Peyer's patch (tissue), 4 donors: ENCODE measurements around the gene PPM1L. TPM values are rescaled to one million over a fixed set of nuclear protein-coding genes. Genes with fewer than 3 reads are reported as not detected.

Source experiments
- DNase-seq, 3 donors: peaks; one replicate each; pipeline ENCODE4 v3.0.0-alpha.2; 2017 to 2019
- H3K27ac ChIP-seq, 4 donors: fragments of 200-600 bp; sonication (generic); one replicate each; pipeline ENCODE4 v1.5.1; 2016 to 2019
- H3K27me3 ChIP-seq, 2 donors: fragments of 200-600 bp; sonication (generic); one replicate each; pipeline ENCODE4 v1.5.1; 2019
- H3K36me3 ChIP-seq, 3 donors: fragments of 200-600 bp; sonication (generic); one replicate each; pipeline ENCODE4 v1.5.1; 2016 to 2019
- H3K4me1 ChIP-seq, 4 donors: fragments of 200-600 bp; sonication (generic); one replicate each; pipeline ENCODE4 v1.5.1; 2016 to 2019
- H3K4me3 ChIP-seq, 4 donors: fragments of 200-600 bp; sonication (generic); 1 replicate in 3 of 4; 2 replicates in 1 of 4; pipeline ENCODE4 v1.5.1; 2016 to 2019; ENCODE audit warnings: mild to moderate bottlenecking in 1 of 4
- H3K9me3 ChIP-seq, 4 donors: fragments of 200-600 bp; sonication (generic); one replicate each; pipeline ENCODE4 v1.5.1; 2016 to 2019; ENCODE audit warnings: mild to moderate bottlenecking in 1 of 4
- POLR2A ChIP-seq, 2 donors: fragments of 450-650 bp; IDR thresholded peaks; one replicate each; pipeline ENCODE4 v1.5.1; 2017; ENCODE audit warnings: antibody characterized with exemption in 2 of 2, mild to moderate bottlenecking in 2 of 2, moderate library complexity in 2 of 2
- total RNA-seq, 4 donors: library from RNA; depleted of rRNA; stranded (reverse); fragments of >200 nt; gene quantifications; one replicate each; pipeline ENCODE4 v1.1.0, GENCODE V29; 2016
- TF ChIP-seq, protein P1 (sequence below), 6 experiments: fragments of 450-650 bp in 4 of 6; fragments of 200-600 bp in 2 of 6; sonication (generic) in 1 of 6; IDR thresholded peaks; one replicate each; pipeline ENCODE4 v1.5.1; 2017 to 2019; ENCODE audit warnings: antibody characterized with exemption in 6 of 6, mild to moderate bottlenecking in 3 of 6, moderate library complexity in 1 of 6

PPM1L gene
- total RNA-seq, 4 donors from 2014 or later, result 8.4 to 17.8 (median 12.7) TPM

DNA sequence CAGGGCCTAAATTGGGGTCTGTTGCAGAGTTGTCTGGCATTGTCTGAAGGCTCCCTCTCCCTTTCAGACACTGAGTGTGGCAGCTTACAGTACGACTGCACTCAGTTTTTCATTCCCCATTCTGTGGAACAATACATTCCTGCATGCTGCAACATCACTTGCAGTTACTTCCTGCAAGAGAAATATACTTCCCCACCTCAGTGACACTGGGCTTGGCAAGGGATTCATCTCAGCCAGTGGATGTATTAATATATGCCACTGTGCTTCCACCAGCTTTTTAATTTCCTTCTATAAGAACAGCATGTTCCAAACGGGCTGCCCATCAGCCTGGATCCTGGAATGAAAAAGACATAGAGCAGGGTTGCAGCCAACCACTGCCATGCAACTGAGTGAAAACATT, 326.0 kb downstream of the PPM1L start:
- Histone ChIP-seq H3K9me3 (no peaks in the 10 kb centered on the region), H3K27me3 (no peaks in the 10 kb centered on the region), H3K4me1 (no peaks in the 10 kb centered on the region), H3K36me3 (no peaks in the 10 kb centered on the region), H3K4me3 (no peak overlapping the region), H3K27ac (no peak overlapping the region)
- no peak for DNase-seq
- no peak for TF ChIP-seq POLR2A (IDR thresholded peaks at IDR 0.05)

DNA sequence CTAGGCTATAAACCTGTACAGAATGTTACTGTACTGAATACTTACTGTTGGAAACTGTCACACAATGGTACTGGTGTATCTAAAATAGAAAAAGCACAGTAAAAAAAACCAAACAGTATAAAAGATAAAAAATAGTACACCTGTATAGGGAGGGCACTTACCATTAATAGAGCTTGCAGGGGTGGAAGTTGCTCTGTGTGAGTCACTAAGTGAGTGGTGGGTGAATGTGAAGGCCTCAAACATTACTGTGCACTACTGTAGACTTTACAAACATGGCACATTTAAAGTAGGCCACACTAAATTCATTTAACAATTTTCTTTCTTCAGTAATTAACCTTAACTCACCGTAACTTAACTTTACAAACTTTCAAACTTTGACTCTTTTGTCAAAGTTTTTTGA, 327.1 kb downstream of the PPM1L start:
- Histone ChIP-seq H3K27ac (no peak overlapping the region), H3K4me3 (no peak overlapping the region), H3K4me1 (no peaks in the 10 kb centered on the region), H3K9me3 (no peaks in the 10 kb centered on the region), H3K27me3 (no peaks in the 10 kb centered on the region), H3K36me3 (no peaks in the 10 kb centered on the region)
- DNase-seq, result no peak
- no peak for TF ChIP-seq POLR2A (IDR thresholded peaks at IDR 0.05)
- TF ChIP-seq, protein P1, sequence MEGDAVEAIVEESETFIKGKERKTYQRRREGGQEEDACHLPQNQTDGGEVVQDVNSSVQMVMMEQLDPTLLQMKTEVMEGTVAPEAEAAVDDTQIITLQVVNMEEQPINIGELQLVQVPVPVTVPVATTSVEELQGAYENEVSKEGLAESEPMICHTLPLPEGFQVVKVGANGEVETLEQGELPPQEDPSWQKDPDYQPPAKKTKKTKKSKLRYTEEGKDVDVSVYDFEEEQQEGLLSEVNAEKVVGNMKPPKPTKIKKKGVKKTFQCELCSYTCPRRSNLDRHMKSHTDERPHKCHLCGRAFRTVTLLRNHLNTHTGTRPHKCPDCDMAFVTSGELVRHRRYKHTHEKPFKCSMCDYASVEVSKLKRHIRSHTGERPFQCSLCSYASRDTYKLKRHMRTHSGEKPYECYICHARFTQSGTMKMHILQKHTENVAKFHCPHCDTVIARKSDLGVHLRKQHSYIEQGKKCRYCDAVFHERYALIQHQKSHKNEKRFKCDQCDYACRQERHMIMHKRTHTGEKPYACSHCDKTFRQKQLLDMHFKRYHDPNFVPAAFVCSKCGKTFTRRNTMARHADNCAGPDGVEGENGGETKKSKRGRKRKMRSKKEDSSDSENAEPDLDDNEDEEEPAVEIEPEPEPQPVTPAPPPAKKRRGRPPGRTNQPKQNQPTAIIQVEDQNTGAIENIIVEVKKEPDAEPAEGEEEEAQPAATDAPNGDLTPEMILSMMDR (IDR thresholded peaks at IDR 0.05), result no peak

DNA sequence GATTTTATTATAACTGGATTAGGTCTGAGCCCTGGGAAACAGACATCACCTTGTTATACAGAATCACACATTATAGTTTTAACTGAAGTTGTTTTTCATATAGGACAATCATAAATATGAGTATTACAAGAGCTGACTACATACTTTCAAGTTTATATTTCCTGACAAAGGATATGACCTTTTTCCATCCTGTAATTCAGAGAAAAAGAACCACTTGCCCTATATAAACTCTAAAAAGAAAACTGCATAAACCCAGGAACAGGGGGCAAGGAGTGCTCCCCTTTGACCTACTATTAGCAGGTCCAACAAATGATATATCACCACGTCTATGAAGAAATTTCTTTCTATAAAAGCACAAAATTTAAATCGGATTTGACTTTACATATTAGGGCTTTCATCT, 328.2 kb downstream of the PPM1L start:
- Histone ChIP-seq H3K36me3 (no peaks in the 10 kb centered on the region), H3K4me3 (no peak overlapping the region), H3K27ac (no peak overlapping the region), H3K9me3 (no peaks in the 10 kb centered on the region), H3K4me1 (no peaks in the 10 kb centered on the region), H3K27me3 (no peaks in the 10 kb centered on the region)
- DNase-seq, result no peak
- TF ChIP-seq, protein P1 (IDR thresholded peaks at IDR 0.05), result no peak

DNA sequence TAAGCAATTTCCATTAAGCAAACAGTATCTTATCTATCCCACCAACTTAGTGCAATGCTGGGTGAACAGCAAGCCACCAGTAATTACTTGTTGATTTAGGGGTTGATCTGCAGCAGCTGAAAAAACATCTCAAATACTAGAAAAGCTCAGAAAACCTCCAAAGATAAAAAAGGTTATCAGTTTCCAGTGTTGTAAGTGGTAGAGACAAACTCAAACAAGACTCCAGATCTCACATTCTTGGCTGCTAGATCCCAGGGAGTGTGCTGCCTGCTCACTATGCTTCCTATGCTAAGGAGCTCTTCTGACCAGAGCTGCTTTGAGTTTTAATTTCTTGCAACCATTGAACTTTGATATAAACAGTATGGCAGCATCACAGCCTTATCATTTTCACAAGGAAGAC, 337.9 kb downstream of the PPM1L start:
- H3K27me3 ChIP-seq, result no peaks in the 10 kb centered on the region
- no peaks in the 10 kb centered on the region for H3K9me3 ChIP-seq
- no peaks in the 10 kb centered on the region for H3K4me1 ChIP-seq
- H3K4me3 ChIP-seq, result no peak overlapping the region
- H3K27ac ChIP-seq, result no peak overlapping the region
- no peak for DNase-seq
- TF ChIP-seq, protein P1 (IDR thresholded peaks at IDR 0.05), result no peak
- TF ChIP-seq POLR2A (IDR thresholded peaks at IDR 0.05), result no peak
- H3K36me3 ChIP-seq, result no peaks in the 10 kb centered on the region

DNA sequence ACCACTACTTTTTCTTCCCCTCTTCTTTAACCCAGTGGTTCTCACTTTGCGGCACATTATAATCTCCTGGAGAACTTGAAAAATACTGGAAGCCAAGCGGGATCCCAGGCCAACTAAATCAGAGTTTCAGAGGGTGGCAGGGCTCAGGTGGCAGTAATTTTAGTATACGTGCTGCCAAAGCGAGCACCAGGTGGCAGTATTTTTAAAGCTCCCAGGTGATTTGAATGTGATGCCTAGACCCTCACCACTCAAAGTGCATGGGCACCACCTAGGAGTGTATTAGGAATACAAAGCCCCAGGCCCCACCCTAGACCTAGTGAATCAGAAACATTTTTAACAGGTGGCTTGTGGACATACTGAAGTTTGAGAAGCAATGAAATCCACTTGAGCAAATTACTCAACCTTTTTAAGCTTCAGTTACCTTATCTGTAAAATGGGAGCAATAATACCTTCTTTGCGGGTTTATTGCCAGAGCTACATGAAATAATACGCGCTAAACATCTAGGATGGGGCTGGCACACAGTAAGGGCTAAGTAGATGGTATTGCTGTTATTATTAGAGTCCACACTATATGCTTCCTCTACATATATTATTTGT, 340.8 kb downstream of the PPM1L start:
- TF ChIP-seq, protein P1 (IDR thresholded peaks at IDR 0.05), result peak in 3 of 6 experiments; percentile 29 to 43 (median 32)
- no peak for TF ChIP-seq POLR2A (IDR thresholded peaks at IDR 0.05)
- no peak overlapping the region for H3K4me3 ChIP-seq
- peak in 1 of 3 donors; percentile 52 for DNase-seq
- no peaks in the 10 kb centered on the region for H3K36me3 ChIP-seq
- no peaks in the 10 kb centered on the region for H3K9me3 ChIP-seq
- H3K27ac ChIP-seq, result no peak overlapping the region
- H3K27me3 ChIP-seq, result no peaks in the 10 kb centered on the region
- H3K4me1 ChIP-seq, result peaks cover 0 to 4% (median 0%) of the 10 kb centered on the region in 4 donors

DNA sequence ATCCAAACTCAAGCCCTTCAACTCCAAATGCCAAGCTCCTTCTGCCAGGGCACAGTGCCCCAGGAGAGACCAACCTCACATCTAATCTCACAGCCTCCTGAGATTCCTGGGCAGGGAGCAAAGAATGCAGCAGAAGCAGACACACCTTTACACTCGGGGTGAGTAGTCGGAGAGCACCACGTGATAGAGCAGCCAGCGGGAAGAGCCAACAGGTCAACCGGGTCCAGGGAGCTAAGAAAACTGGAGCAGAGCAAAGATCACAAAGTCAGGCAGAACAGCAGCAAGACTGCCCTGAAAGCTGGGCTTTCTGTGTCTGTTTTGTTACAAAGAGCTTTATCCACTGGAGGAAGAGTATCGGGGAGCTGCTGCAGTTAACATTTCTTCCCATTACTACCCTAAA, 345.0 kb downstream of the PPM1L start:
- Histone ChIP-seq H3K27me3 (no peaks in the 10 kb centered on the region), H3K4me1 (peaks cover 0 to 8% (median 2%) of the 10 kb centered on the region in 4 donors), H3K27ac (no peak overlapping the region), H3K9me3 (no peaks in the 10 kb centered on the region), H3K36me3 (no peaks in the 10 kb centered on the region), H3K4me3 (no peak overlapping the region)
- DNase-seq, result peak in 2 of 3 donors; percentile 68 to 71
- TF ChIP-seq POLR2A (IDR thresholded peaks at IDR 0.05), result no peak
- TF ChIP-seq, protein P1 (IDR thresholded peaks at IDR 0.05), result no peak
